Measurements from ENCODE around the gene ATF6.

The ATF6 gene

DNA sequence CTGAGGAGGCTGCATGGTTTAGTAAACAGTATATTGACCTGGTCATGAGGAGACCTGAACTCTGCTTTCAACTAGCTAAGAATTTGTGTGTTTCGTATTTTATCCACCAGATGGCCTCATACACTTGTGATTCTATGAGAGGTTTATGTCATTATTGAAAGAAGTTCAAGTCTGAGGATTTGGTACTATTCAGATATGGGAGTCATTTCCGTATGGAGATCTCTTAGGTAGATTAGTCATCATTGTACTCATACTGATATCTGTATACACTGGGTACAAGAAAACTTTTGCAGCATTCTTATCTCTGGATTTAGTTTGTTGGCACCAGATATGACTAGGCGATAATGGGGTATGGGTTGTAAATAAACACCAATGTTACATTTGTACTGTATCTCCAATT, 26.6 kb downstream of the ATF6 start:
- peaks cover 72% of the 10 kb centered on the region for H3K36me3 ChIP-seq (ENCODE audit: control insufficient read depth, low read length)
- H3K79me2 ChIP-seq (ENCODE audit: control insufficient read depth, low read length) = no peaks in the 10 kb centered on the region

DNA sequence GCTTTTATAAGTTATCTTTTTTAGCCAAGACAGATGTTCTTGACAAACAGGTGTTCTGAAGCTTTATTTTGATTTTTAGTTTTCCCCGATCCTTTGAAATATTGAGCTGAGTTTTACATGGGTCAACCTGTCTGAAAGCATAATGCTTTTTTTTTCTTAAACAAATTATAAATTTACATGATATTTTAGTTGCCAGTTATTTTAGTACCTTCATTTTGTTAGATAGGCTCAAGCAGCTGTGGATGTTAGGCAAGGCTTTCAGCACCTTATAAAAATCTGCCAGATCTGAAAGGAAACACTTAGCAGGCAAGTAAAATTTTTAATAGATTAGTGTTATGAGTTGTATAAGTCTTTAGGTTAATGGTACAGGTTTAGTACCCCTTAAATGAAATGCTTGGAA, 33.7 kb downstream of the ATF6 start:
- Histone ChIP-seq H3K4me1 (ENCODE audit: control insufficient read depth, low read length) (no peaks in the 10 kb centered on the region), H3K27ac (ENCODE audit: low read depth, low read length) (no peak overlapping the region), H3K79me2 (ENCODE audit: control insufficient read depth, low read length) (no peaks in the 10 kb centered on the region), H3K4me2 (ENCODE audit: low read length) (no peak overlapping the region), H3K9me3 (ENCODE audit: control insufficient read depth, insufficient read depth, low read length) (no peaks in the 10 kb centered on the region), H4K20me1 (ENCODE audit: control insufficient read depth, insufficient read depth, low read depth, low read length) (no peaks in the 10 kb centered on the region), H3K27me3 (ENCODE audit: control insufficient read depth, low read length) (no peaks in the 10 kb centered on the region), H3K9me2 (replicated peaks; ENCODE audit: control insufficient read depth, low read length) (no peaks in the 10 kb centered on the region), H3F3A (ENCODE audit: control insufficient read depth, insufficient read depth) (no peaks in the 10 kb centered on the region), H3K36me3 (ENCODE audit: control insufficient read depth, low read length) (peaks cover 68% of the 10 kb centered on the region), H3K4me3 (ENCODE audit: low read length) (no peak overlapping the region)
- TF ChIP-seq EZH2phosphoT487 (IDR thresholded peaks at IDR 0.05; ENCODE audit: borderline replicate concordance, low read length) = no peak

More for the DNA sequence above, 26.6 kb downstream of the ATF6 start:
- Histone ChIP-seq H3K27me3 (ENCODE audit: control insufficient read depth, low read length) (no peaks in the 10 kb centered on the region), H3K27ac (ENCODE audit: low read depth, low read length) (no peak overlapping the region), H3K4me2 (ENCODE audit: low read length) (no peak overlapping the region), H4K20me1 (ENCODE audit: control insufficient read depth, insufficient read depth, low read depth, low read length) (no peaks in the 10 kb centered on the region), H3F3A (ENCODE audit: control insufficient read depth, insufficient read depth) (no peaks in the 10 kb centered on the region), H3K4me3 (ENCODE audit: low read length) (no peak overlapping the region), H3K9me2 (replicated peaks; ENCODE audit: control insufficient read depth, low read length) (no peaks in the 10 kb centered on the region), H3K4me1 (ENCODE audit: control insufficient read depth, low read length) (no peaks in the 10 kb centered on the region), H3K9me3 (ENCODE audit: control insufficient read depth, insufficient read depth, low read length) (no peaks in the 10 kb centered on the region)
- TF ChIP-seq, protein P1, sequence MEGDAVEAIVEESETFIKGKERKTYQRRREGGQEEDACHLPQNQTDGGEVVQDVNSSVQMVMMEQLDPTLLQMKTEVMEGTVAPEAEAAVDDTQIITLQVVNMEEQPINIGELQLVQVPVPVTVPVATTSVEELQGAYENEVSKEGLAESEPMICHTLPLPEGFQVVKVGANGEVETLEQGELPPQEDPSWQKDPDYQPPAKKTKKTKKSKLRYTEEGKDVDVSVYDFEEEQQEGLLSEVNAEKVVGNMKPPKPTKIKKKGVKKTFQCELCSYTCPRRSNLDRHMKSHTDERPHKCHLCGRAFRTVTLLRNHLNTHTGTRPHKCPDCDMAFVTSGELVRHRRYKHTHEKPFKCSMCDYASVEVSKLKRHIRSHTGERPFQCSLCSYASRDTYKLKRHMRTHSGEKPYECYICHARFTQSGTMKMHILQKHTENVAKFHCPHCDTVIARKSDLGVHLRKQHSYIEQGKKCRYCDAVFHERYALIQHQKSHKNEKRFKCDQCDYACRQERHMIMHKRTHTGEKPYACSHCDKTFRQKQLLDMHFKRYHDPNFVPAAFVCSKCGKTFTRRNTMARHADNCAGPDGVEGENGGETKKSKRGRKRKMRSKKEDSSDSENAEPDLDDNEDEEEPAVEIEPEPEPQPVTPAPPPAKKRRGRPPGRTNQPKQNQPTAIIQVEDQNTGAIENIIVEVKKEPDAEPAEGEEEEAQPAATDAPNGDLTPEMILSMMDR (IDR thresholded peaks at IDR 0.05; ENCODE audit: low read depth, low read length, poor library complexity, severe bottlenecking) = peak; percentile 65
- TF ChIP-seq EZH2phosphoT487 (IDR thresholded peaks at IDR 0.05; ENCODE audit: borderline replicate concordance, low read length) = no peak

GRCh38 chr1:161801955-161802354, 35.8 kb downstream of the ATF6 start:
- TF ChIP-seq, protein P1 (IDR thresholded peaks at IDR 0.05; ENCODE audit: low read depth, low read length, poor library complexity, severe bottlenecking) = no peak
- no peak for TF ChIP-seq EZH2phosphoT487 (IDR thresholded peaks at IDR 0.05; ENCODE audit: borderline replicate concordance, low read length)
- no peaks in the 10 kb centered on the region for H3K27me3 ChIP-seq (ENCODE audit: control insufficient read depth, low read length)
- H3F3A ChIP-seq (ENCODE audit: control insufficient read depth, insufficient read depth) = no peaks in the 10 kb centered on the region
- no peak overlapping the region for H3K27ac ChIP-seq (ENCODE audit: low read depth, low read length)
- H3K9me3 ChIP-seq (ENCODE audit: control insufficient read depth, insufficient read depth, low read length) = no peaks in the 10 kb centered on the region
- H3K4me2 ChIP-seq (ENCODE audit: low read length) = no peak overlapping the region
- H3K79me2 ChIP-seq (ENCODE audit: control insufficient read depth, low read length) = no peaks in the 10 kb centered on the region
- peaks cover 62% of the 10 kb centered on the region for H3K36me3 ChIP-seq (ENCODE audit: control insufficient read depth, low read length)
- H3K4me3 ChIP-seq (ENCODE audit: low read length) = no peak overlapping the region
- no peaks in the 10 kb centered on the region for H3K9me2 ChIP-seq (replicated peaks; ENCODE audit: control insufficient read depth, low read length)
- H4K20me1 ChIP-seq (ENCODE audit: control insufficient read depth, insufficient read depth, low read depth, low read length) = no peaks in the 10 kb centered on the region
- H3K4me1 ChIP-seq (ENCODE audit: control insufficient read depth, low read length) = no peaks in the 10 kb centered on the region

DNA sequence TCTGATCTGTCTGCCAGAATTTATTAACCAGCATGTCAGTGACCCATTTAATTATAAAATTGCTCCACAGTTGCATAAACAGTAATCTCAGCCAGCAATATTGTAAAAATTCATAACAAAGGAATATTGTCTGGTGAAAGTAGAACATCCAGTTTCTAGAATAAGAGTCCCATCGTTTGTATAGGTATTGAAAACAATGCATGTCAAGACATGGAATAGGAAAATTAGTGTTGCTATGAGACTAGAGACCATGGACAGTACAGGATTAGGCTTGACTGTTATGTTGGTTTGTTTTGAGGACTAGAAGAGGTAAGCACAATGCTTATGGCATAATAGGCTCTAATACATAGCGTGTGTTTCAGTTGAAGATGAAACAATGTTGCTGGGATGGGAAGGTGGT, 37.1 kb downstream of the ATF6 start:
- Histone ChIP-seq H3K27me3 (ENCODE audit: control insufficient read depth, low read length) (no peaks in the 10 kb centered on the region), H3K9me2 (replicated peaks; ENCODE audit: control insufficient read depth, low read length) (no peaks in the 10 kb centered on the region), H3K4me1 (ENCODE audit: control insufficient read depth, low read length) (no peaks in the 10 kb centered on the region), H3K4me2 (ENCODE audit: low read length) (no peak overlapping the region), H3K36me3 (ENCODE audit: control insufficient read depth, low read length) (peaks cover 53% of the 10 kb centered on the region), H3K79me2 (ENCODE audit: control insufficient read depth, low read length) (no peaks in the 10 kb centered on the region), H4K20me1 (ENCODE audit: control insufficient read depth, insufficient read depth, low read depth, low read length) (no peaks in the 10 kb centered on the region), H3K9me3 (ENCODE audit: control insufficient read depth, insufficient read depth, low read length) (no peaks in the 10 kb centered on the region), H3F3A (ENCODE audit: control insufficient read depth, insufficient read depth) (no peaks in the 10 kb centered on the region), H3K4me3 (ENCODE audit: low read length) (no peak overlapping the region), H3K27ac (ENCODE audit: low read depth, low read length) (no peak overlapping the region)
- TF ChIP-seq EZH2phosphoT487 (IDR thresholded peaks at IDR 0.05; ENCODE audit: borderline replicate concordance, low read length) = no peak
- TF ChIP-seq, protein P1 (IDR thresholded peaks at IDR 0.05; ENCODE audit: low read depth, low read length, poor library complexity, severe bottlenecking) = no peak

Measured in DOHH2 (cell line).